ENCODE data around the gene CHAC1. TPM values are rescaled to one million over a fixed set of nuclear protein-coding genes. Genes with fewer than 3 reads are reported as not detected.
"Not testable (repeated sequence)": the region's sequence is repeated elsewhere in the genome, so short reads cannot be mapped to it uniquely, and the experiment has no call there.

Gene CHAC1
- total RNA-seq, 1 donor from 2014 or later, result 10.4 TPM

- peak; percentile 77 for DNase-seq (ENCODE audit: low read depth)
These were observed 16.3 kb upstream of the CHAC1 start for GRCh38 chr15:40936709-40937666.

GRCh38 chr15:40937762-40938535 is 15.3 kb upstream of the CHAC1 start:
- DNase-seq (ENCODE audit: low read depth), result peak; percentile 59

GRCh38 chr15:40938536-40938870 is 14.8 kb upstream of the CHAC1 start:
- DNase-seq (ENCODE audit: low read depth), result no peak

- DNase-seq (ENCODE audit: low read depth), result no peak
These were observed 12.9 kb upstream of the CHAC1 start for GRCh38 chr15:40940296-40940801.

GRCh38 chr15:40941068-40941527 is 12.2 kb upstream of the CHAC1 start:
- no peak for DNase-seq (ENCODE audit: low read depth)

- peak; percentile 69 for DNase-seq (ENCODE audit: low read depth)
These were observed 11.5 kb upstream of the CHAC1 start for GRCh38 chr15:40941528-40942336.

- DNase-seq (ENCODE audit: low read depth), result no peak
These were observed 10.9 kb upstream of the CHAC1 start for GRCh38 chr15:40942337-40942854.

- DNase-seq (ENCODE audit: low read depth), result no peak
These were observed 10.4 kb upstream of the CHAC1 start for GRCh38 chr15:40942878-40943277.

GRCh38 chr15:40943764-40944365 is 9.4 kb upstream of the CHAC1 start:
- peak; percentile 60 for DNase-seq (ENCODE audit: low read depth)

- no peak for DNase-seq (ENCODE audit: low read depth)
These were observed 8.6 kb upstream of the CHAC1 start for GRCh38 chr15:40944510-40945296.

- DNase-seq (ENCODE audit: low read depth), result no peak
These were observed 4.4 kb upstream of the CHAC1 start for GRCh38 chr15:40948706-40949473.

- DNase-seq (ENCODE audit: low read depth), result no peak
These were observed 3.5 kb upstream of the CHAC1 start for GRCh38 chr15:40949756-40950207.

- no peak for DNase-seq (ENCODE audit: low read depth)
These were observed 1.5 kb upstream of the CHAC1 start for GRCh38 chr15:40951764-40952163.

- DNase-seq (ENCODE audit: low read depth), result no peak
These were observed 870 bp upstream of the CHAC1 start for GRCh38 chr15:40952301-40952900.

GRCh38 chr15:40953713-40954074 is 423 bp downstream of the CHAC1 start:
- DNase-seq (ENCODE audit: low read depth), result no peak

- DNase-seq (ENCODE audit: low read depth), result not testable (repeated sequence)
These were observed 1.0 kb downstream of the CHAC1 start for GRCh38 chr15:40954158-40954848.

GRCh38 chr15:40955141-40955903 is 2.1 kb downstream of the CHAC1 start:
- DNase-seq (ENCODE audit: low read depth), result no peak

Data from myocyte (in vitro differentiated cells).